Right kidney (tissue), 1 donor: ENCODE data around the gene TK2.

Experiments
- DNase-seq: peaks from one replicate; pipeline ENCODE4 v3.0.0-alpha.2; 2016

TK2 gene

DNA sequence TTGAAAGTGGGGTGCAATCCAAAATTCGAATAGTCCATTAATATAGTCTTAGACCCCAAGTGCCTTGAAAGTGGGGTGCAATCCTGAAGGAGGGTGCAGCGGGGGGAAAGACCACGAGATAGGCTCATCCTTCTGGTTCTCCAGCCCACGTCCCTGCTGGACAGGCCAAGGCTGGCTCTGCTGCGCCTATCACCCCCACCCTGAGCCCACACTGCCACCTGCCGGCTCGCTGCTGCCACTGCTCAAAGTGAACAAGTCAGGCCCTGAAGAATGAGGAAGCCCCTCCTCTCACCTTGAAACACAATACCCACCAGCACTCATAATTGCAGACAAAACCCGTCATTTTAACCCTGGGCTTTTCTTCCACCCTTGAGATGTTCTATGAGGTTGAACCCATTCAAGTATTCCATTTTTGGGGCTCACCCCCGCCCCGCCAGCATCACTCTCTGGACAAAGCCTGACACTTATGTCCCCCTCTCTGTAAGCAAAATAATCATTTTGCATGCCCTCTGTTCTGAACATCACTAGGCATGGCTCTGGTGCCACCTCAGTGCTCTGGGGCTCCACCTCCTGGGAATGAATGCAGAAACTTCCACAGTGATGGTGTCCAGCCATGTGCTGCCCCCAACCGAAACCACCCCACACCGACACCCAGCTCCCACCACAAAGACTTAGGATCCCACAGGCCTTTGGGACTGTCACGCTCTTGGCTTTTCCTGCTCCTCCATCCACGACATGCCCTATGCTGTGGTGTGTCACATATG is 66.1 kb downstream of the TK2 start:
- DNase-seq: peak; percentile 56

GRCh38 chr16:66481943-66482390 is 68.0 kb downstream of the TK2 start:
- no peak for DNase-seq

GRCh38 chr16:66481081-66481942 is 68.6 kb downstream of the TK2 start:
- no peak for DNase-seq

- DNase-seq: no peak
These were observed 69.4 kb downstream of the TK2 start for GRCh38 chr16:66480265-66481080.

GRCh38 chr16:66479661-66480264 is 70.2 kb downstream of the TK2 start:
- no peak for DNase-seq

GRCh38 chr16:66478733-66479511 is 71.0 kb downstream of the TK2 start:
- DNase-seq: no peak

GRCh38 chr16:66477028-66477515 is 72.8 kb downstream of the TK2 start:
- no peak for DNase-seq

DNA sequence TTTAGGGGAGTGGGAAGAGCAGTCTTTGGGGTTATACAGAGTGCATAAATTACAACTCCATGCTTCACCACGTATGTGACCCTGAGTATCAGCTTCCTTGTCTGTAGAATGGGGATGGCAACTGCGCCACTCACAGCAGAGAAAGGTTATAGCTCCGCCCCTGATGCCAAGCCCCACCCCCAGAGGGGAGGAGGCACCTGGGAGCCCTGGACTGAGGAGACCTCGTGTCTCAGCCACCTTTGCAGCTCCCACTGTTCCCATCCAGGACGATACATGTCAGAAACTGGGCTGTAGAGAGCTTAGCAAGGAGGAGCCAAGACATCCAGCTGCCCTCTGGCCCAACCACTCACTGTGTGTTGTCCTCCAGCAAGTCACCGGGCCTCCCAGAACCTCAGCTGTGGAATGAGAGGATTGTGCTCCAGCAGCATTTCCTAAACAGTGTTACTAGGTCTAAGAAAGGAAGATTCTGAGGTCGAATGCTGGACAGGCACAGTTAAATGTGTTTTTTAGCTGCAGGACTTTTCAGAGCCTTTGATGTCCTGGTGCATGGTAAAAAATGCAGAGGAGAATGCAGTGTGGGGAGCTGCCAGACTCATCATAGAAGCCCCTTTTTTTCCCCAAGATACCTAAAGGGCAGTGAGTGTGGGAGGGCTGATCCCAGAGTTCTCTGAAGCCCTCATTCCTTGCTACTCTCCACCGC is 73.4 kb downstream of the TK2 start:
- no peak for DNase-seq

DNA sequence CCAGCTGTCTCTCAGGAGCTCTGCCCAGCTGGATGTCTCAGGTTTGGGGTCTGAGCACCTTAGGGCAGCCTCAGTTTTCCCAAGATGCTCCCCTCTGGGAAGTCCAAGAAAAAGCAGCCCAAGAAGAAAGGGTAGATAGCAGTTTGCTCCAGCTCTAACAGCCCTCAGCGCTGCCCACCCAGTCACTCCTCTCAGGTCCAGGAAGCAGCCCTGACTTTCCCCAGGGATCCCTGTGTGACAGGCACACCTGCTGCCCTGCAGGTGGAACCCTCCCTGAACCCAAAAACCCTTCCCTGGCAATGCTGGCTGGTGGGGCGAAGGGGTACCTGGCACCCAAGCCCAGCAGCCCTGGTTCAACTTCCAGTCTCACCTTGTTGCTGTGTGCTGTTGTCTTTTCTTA is 74.7 kb downstream of the TK2 start:
- no peak for DNase-seq

- DNase-seq: no peak
These were observed 75.1 kb downstream of the TK2 start for GRCh38 chr16:66474750-66475199.

DNA sequence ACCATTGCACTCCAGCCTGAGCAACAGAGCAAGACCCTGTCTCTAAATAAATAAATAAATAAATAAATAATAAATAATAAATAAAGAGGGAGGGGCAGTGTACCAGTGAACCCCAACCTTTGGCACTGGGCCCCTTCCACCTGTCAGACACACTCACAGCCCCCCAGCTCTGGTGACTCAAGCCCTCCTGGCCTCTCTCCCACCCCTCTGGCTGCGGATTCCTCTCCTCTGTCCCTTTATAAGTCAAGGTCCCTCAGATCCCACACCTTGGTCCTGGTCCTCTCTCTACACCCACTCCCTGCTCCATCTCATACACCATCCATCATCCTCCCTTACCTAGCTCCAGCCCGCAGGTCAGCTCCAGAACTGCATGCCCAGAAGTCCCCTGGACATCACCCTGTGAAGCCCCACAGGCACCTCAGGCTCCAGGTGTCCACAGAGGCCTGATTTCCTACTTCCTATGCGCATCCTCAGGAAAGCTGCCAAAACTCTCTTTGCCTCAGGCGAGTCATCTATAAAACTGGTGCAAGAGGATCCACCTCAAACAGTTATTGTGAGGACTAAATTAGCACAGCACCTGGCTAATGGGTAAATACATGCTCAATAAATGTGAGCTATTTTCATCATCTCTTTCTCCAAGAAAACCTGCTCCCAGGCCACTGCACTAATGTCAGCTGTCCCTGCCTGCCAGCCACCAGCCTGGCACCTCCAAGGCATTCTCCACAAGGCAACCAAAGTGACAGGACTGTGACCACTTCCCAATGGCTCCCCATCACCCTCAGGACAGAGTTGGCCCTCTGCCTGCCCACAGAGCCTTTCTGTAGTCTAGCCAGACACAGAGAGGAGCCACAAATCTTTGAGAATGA is 76.0 kb downstream of the TK2 start:
- no peak for DNase-seq

DNA sequence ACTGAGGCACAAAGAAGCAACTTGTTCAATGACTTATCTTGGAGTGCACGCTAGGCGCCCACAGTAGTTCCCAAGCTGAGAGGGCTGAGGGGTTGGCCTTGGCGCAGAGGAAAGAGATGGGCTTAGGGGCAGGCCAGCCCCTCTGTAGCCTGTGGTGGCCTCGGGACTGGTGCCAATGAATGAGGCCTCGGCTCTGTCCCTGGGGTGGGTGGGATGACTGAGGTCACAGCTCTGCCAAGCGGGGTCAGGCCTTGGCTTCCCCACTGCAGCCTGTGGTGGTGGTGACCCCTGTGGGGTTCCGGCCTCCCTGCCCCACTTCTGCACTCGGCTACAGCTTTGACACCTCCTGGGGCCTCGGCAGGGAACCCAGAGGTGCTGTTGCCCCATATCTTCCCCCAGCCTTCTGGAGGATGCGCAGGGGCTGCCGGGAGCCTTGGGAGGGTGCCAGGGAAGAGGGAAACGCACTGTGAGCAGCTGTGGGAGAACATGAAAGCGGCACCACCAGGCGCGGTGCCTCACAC is 76.8 kb downstream of the TK2 start:
- no peak for DNase-seq

- no peak for DNase-seq
These were observed 78.1 kb downstream of the TK2 start for GRCh38 chr16:66471716-66472393.

- no peak for DNase-seq
These were observed 78.7 kb downstream of the TK2 start for GRCh38 chr16:66471264-66471663.

DNA sequence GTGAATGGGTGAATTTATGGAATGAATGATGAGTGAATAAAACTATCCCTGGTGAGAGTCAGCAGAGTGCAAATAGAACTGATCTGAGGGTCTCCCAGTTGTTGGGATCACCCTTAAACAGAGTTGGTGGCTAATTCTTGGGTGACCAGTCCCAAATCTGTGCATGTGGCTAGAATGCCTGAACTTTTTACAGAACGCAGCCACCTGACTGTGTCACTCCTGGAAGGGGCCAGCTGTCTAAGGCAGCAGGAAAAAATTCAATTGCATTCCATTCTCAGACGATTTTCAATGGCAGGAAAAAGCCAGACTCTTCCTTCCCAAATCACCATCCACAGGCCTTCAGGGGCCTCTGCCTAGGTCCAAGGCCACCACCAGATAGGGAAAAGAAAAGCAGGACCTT is 79.4 kb downstream of the TK2 start:
- no peak for DNase-seq

DNA sequence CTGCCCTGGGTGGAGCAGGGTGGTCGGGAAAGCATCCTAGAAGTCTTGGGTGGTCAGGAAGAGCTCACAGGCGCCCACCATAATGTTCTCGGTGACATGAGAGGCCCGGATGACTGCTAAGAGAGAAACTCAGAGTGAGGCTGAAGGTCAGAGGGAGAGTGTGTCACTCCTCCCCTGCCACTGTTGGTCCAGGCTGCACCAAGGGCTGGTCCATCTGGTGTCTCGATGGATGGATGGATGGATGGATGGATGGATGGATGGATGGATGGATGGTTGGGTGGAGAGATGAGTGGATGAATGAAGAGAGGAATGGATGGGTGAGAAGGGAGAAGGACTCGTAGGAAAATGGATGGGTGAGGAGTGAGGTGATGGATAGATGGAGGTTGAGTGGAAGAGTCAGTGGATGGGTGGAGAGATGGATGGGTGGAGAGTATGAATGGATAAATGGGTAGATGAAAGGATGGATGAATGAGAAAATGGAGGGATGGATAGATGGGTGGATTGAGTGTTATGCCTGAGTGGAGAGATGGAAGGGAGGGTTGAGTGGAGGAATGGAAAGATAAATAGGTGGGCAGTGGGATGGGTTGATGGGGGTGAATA is 79.9 kb downstream of the TK2 start:
- DNase-seq: no peak

- DNase-seq: no peak
These were observed 80.5 kb downstream of the TK2 start for GRCh38 chr16:66469291-66469946.
